Endothelial cell of umbilical vein (primary cell): Measurements from ENCODE around the gene SFMBT2. TPM values are rescaled to one million over a fixed set of nuclear protein-coding genes. Genes with fewer than 3 reads are reported as not detected.

Experiments used
- BruUV-seq: library from RNA; stranded (reverse); fragments of 400-500 nt; replicated peaks from 2 replicates; lab custom pipeline; 2021; lab: Mats Ljungman, UMichigan
- CTCF ChIA-PET: fragments of 300-600, 350-600 bp; sonication (Branson Sonifier 250); formaldehyde crosslinking; loops from one replicate; lab custom pipeline; 2021; ENCODE audit warnings: antibody characterized with exemption, inconsistent platforms; lab: Charles Lee
- POLR2A ChIA-PET: fragments of 300-600, 350-600 bp; sonication (Branson Sonifier 250); formaldehyde crosslinking; loops from one replicate; lab custom pipeline; 2021; ENCODE audit warnings: antibody characterized with exemption, inconsistent platforms; lab: Charles Lee
- DNase-seq: peaks from one replicate; pipeline ENCODE4 v3.0.0-alpha.2; 2011; ENCODE audit warnings: low read depth, low spot score
- FAIRE-seq: peaks from 2 replicates; lab custom pipeline; 2011; peaks lifted over from hg19 to GRCh38; lab: Jason Lieb, UNC
- H2AFZ ChIP-seq: 2 replicates; pipeline ENCODE4 v1.6.0; 2012; ENCODE audit warnings: low read depth, low read length, control low read depth, inconsistent platforms
- H3K27ac ChIP-seq: 2 replicates; pipeline ENCODE4 v1.5.1; 2011; ENCODE audit warnings: low read depth, mild to moderate bottlenecking, control low read depth, low read length, moderate library complexity; ENCODE audit not compliant: insufficient read depth
- H3K27me3 ChIP-seq, 2 experiments: 2 replicates each; pipeline versions ENCODE4 v1.6.0 to v1.6.1; 2011; ENCODE audit warnings: low read length in 2 of 2, mixed read lengths in 1 of 2; ENCODE audit not compliant: control insufficient read depth in 2 of 2, insufficient read depth in 2 of 2
- H3K36me3 ChIP-seq, 2 experiments: 2 replicates in 1 of 2; 3 replicates in 1 of 2; pipeline ENCODE4 v1.5.1; 2011; ENCODE audit warnings: low read length in 2 of 2, mild to moderate bottlenecking in 1 of 2, moderate library complexity in 1 of 2; ENCODE audit not compliant: control insufficient read depth in 2 of 2, insufficient read depth in 2 of 2; ENCODE audit errors: extremely low read depth in 1 of 2
- H3K4me1 ChIP-seq: 3 replicates; pipeline ENCODE4 v1.5.1; 2011; ENCODE audit warnings: mild to moderate bottlenecking, low read length; ENCODE audit not compliant: control insufficient read depth, insufficient read depth; ENCODE audit errors: extremely low read depth
- H3K4me2 ChIP-seq: 2 replicates; pipeline ENCODE4 v1.6.1; 2011; ENCODE audit warnings: low read length, control low read depth, mixed read lengths; ENCODE audit not compliant: insufficient read depth
- H3K4me3 ChIP-seq, 3 experiments: fragments of 200-600 bp in 1 of 3; sonication (generic), shearing (Covaris generic) in 1 of 3; replicated peaks in 1 of 3; 2 replicates each; pipeline ENCODE4 v1.5.1; 2011 to 2016; ENCODE audit warnings: control low read depth in 3 of 3, low read length in 3 of 3, mild to moderate bottlenecking in 2 of 3, inconsistent platforms in 1 of 3, low read depth in 1 of 3, moderate library complexity in 1 of 3; ENCODE audit not compliant: insufficient read depth in 1 of 3
- H3K79me2 ChIP-seq: 2 replicates; pipeline ENCODE4 v1.6.0; 2012; ENCODE audit warnings: low read length, inconsistent platforms; ENCODE audit not compliant: control insufficient read depth, insufficient read depth
- H3K9ac ChIP-seq: replicated peaks from 2 replicates; pipeline ENCODE3; 2011; ENCODE audit warnings: low read length, control low read depth; ENCODE audit not compliant: insufficient read depth; ENCODE audit errors: extremely low read depth
- H3K9me1 ChIP-seq: replicated peaks from 3 replicates; pipeline ENCODE4 v1.6.0; 2011; ENCODE audit warnings: mild to moderate bottlenecking, low read length; ENCODE audit not compliant: control insufficient read depth, insufficient read depth; ENCODE audit errors: extremely low read depth
- H3K9me3 ChIP-seq: replicated peaks from 2 replicates; pipeline ENCODE4 v1.5.1; 2012; ENCODE audit warnings: low read length, inconsistent platforms; ENCODE audit not compliant: control insufficient read depth, insufficient read depth
- H4K20me1 ChIP-seq: replicated peaks from 2 replicates; pipeline ENCODE3; 2011; ENCODE audit warnings: mild to moderate bottlenecking, low read length; ENCODE audit not compliant: control insufficient read depth, insufficient read depth; ENCODE audit errors: extremely low read depth
- FOS ChIP-seq: IDR thresholded peaks from 2 replicates; pipeline ENCODE4 v1.6.1; 2011; ENCODE audit warnings: mild to moderate bottlenecking, low read length, moderate library complexity, borderline replicate concordance; ENCODE audit not compliant: insufficient read depth
- POLR2AphosphoS5 ChIP-seq: IDR thresholded peaks from 2 replicates; pipeline ENCODE4 v1.6.1; 2012; ENCODE audit warnings: low read depth, mild to moderate bottlenecking, control low read depth, low read length, moderate library complexity; ENCODE audit not compliant: insufficient read depth
- dilution Hi-C: fragments of 300-500 bp; cut with MboI; formaldehyde crosslinking; loops from one replicate; pipeline ENCODE4 v1.15.0; 2019; ENCODE audit warnings: low sequenced_read_pairs; ENCODE audit not compliant: extremely low pct_ligation_motif_present
- intact Hi-C: fragments of 100-400 bp; cut with micrococcal nuclease; formaldehyde crosslinking; loops from one replicate; pipeline ENCODE4 v1.10.0; 2022
- polyA plus RNA-seq, 4 experiments: library from polyadenylated mRNA; depleted of rRNA in 3 of 4; stranded (reverse) in 3 of 4; unstranded in 1 of 4; fragments of >200 nt; gene quantifications; 2 replicates each; pipeline versions ENCODE4 v1.2.1 to v1.2.3, GENCODE V29; 2011 to 2012; ENCODE audit warnings: missing spikeins in 1 of 4
- total RNA-seq: library from RNA; stranded (reverse); gene quantifications from 2 replicates; pipeline ENCODE4 v1.2.3, GENCODE V29; 2021
- TF ChIP-seq, protein P1 (sequence below), 2 donors: IDR thresholded peaks; 1 replicate in 1 of 2; 2 replicates in 1 of 2; pipeline ENCODE4 v1.5.1; 2011; ENCODE audit warnings: low read length in 2 of 2, mild to moderate bottlenecking in 2 of 2, moderate library complexity in 2 of 2, control low read depth in 1 of 2, inconsistent platforms in 1 of 2, low read depth in 1 of 2; ENCODE audit not compliant: insufficient read depth in 1 of 2; ENCODE audit errors: extremely low read depth in 1 of 2
- TF ChIP-seq, protein P2 (sequence below): IDR thresholded peaks from 2 replicates; pipeline ENCODE4 v1.6.1; 2011; ENCODE audit not compliant: insufficient read depth, insufficient read length

The SFMBT2 gene
- total and polyA plus RNA-seq, 2 donors (not counting 3 experiments of a cell fraction or from before 2014, with no cell fraction given) = 0.14 to 0.64 TPM

DNA sequence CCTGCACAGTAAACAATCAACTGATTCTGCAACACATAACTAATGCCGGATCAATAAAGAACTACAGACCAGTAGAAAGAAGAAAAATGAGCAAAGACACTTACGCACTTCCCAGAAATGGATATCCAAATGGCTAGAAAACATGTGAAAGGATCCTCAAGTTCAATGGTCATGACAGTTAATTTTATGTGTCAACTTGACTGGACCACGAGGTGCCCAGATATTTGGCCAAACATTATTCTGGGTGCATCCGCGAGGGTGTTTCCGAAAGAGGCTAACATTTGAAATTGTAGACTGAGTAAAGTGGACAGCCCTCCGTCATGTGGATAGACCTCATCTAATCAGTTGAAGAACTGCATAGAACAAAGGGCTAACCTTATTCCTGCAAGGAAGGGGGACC is 102.0 kb downstream of the SFMBT2 start:
- Histone ChIP-seq H3K9me3 (no peaks in the 10 kb centered on the region), H3K9me1 (no peaks in the 10 kb centered on the region), H3K9ac (no peak overlapping the region), H3K27me3 (no peaks in the 10 kb centered on the region), H3K27ac (no peak overlapping the region), H2AFZ (no peak overlapping the region), H3K4me3 (no peak overlapping the region), H3K4me1 (no peaks in the 10 kb centered on the region), H3K79me2 (no peaks in the 10 kb centered on the region), H4K20me1 (no peaks in the 10 kb centered on the region), H3K36me3 (no peaks in the 10 kb centered on the region), H3K4me2 (no peak overlapping the region)
- ChIA-PET POLR2A (no interaction called here), CTCF (no interaction called here)
- dilution Hi-C loops = no loop called here
- DNase-seq (no peak), FAIRE-seq (no peak)
- intact Hi-C loops = no loop called here
- BruUV-seq = no TSS peak
- no peak for TF ChIP-seq POLR2AphosphoS5

DNA sequence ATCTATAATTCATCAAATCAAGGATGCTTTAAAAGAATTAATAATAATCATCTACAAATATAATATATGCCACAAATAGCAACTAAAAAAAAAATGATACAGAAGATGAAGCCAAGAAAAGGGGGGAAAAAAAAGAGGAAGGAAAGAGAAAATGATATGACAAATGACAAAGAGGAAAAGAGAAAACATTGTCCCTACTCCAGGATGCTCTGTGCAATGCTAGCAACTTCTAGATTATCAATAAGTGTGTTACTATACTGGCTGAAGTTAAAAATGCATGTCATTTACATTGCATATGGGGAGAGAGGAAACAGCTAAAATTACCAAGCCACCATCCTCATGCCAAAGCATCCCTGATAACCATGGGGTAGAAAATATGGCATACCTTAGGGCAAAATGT is 104.2 kb downstream of the SFMBT2 start:
- Histone ChIP-seq H3K4me1 (no peaks in the 10 kb centered on the region), H3K36me3 (no peaks in the 10 kb centered on the region), H3K79me2 (no peaks in the 10 kb centered on the region), H3K27ac (no peak overlapping the region), H4K20me1 (no peaks in the 10 kb centered on the region), H3K27me3 (no peaks in the 10 kb centered on the region), H3K9me1 (no peaks in the 10 kb centered on the region), H3K4me3 (no peak overlapping the region), H3K4me2 (no peak overlapping the region), H3K9me3 (no peaks in the 10 kb centered on the region), H3K9ac (no peak overlapping the region), H2AFZ (no peak overlapping the region)
- ChIA-PET POLR2A (no interaction called here), CTCF (no interaction called here)
- TF ChIP-seq, protein P1, sequence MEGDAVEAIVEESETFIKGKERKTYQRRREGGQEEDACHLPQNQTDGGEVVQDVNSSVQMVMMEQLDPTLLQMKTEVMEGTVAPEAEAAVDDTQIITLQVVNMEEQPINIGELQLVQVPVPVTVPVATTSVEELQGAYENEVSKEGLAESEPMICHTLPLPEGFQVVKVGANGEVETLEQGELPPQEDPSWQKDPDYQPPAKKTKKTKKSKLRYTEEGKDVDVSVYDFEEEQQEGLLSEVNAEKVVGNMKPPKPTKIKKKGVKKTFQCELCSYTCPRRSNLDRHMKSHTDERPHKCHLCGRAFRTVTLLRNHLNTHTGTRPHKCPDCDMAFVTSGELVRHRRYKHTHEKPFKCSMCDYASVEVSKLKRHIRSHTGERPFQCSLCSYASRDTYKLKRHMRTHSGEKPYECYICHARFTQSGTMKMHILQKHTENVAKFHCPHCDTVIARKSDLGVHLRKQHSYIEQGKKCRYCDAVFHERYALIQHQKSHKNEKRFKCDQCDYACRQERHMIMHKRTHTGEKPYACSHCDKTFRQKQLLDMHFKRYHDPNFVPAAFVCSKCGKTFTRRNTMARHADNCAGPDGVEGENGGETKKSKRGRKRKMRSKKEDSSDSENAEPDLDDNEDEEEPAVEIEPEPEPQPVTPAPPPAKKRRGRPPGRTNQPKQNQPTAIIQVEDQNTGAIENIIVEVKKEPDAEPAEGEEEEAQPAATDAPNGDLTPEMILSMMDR (IDR thresholded peaks at IDR 0.05; ENCODE audit: extremely low read depth in 1 of 2, insufficient read depth in 1 of 2, low read depth in 1 of 2, low read length in 2 of 2) = no peak
- TF ChIP-seq, protein P2, sequence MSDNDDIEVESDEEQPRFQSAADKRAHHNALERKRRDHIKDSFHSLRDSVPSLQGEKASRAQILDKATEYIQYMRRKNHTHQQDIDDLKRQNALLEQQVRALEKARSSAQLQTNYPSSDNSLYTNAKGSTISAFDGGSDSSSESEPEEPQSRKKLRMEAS = no peak
- TF ChIP-seq FOS = no peak
- intact Hi-C loops = no loop called here
- FAIRE-seq (no peak), DNase-seq (no peak)
- BruUV-seq = no TSS peak
- dilution Hi-C loops = no loop called here
